HuH-7.5 (cell line): ENCODE data around the gene DTX1.

Source experiments
- DNase-seq: peaks from one replicate; pipeline ENCODE4 v3.0.0; 2011; ENCODE audit warnings: low spot score

DTX1 gene

GRCh38 chr12:113071135-113072112 lies 14.9 kb downstream of the DTX1 start:
- peak; percentile 85 for DNase-seq

- DNase-seq = no peak
Observed at GRCh38 chr12:113072136-113072535, 15.6 kb downstream of the DTX1 start.

- DNase-seq = no peak
Observed at GRCh38 chr12:113073586-113073985, 17.1 kb downstream of the DTX1 start.

GRCh38 chr12:113075137-113075683 lies 18.7 kb downstream of the DTX1 start:
- DNase-seq = no peak

GRCh38 chr12:113077057-113077858 lies 20.7 kb downstream of the DTX1 start:
- no peak for DNase-seq

GRCh38 chr12:113077859-113078255 lies 21.3 kb downstream of the DTX1 start:
- DNase-seq = no peak

GRCh38 chr12:113081873-113082272 lies 25.3 kb downstream of the DTX1 start:
- no peak for DNase-seq

GRCh38 chr12:113082486-113083148 lies 26.1 kb downstream of the DTX1 start:
- DNase-seq = no peak

GRCh38 chr12:113083863-113084435 lies 27.4 kb downstream of the DTX1 start:
- DNase-seq = no peak

GRCh38 chr12:113086249-113087164 lies 30.0 kb downstream of the DTX1 start:
- no peak for DNase-seq

- DNase-seq = no peak
Observed at GRCh38 chr12:113087193-113087592, 30.7 kb downstream of the DTX1 start.

- DNase-seq = no peak
Observed at GRCh38 chr12:113088037-113088436, 31.5 kb downstream of the DTX1 start.

GRCh38 chr12:113088971-113089756 lies 32.6 kb downstream of the DTX1 start:
- DNase-seq = no peak

GRCh38 chr12:113089839-113090238 lies 33.3 kb downstream of the DTX1 start:
- no peak for DNase-seq

- no peak for DNase-seq
Observed at GRCh38 chr12:113090740-113091139, 34.2 kb downstream of the DTX1 start.

GRCh38 chr12:113091506-113091905 lies 35.0 kb downstream of the DTX1 start:
- no peak for DNase-seq

GRCh38 chr12:113092607-113093408 lies 36.3 kb downstream of the DTX1 start:
- DNase-seq = no peak

- DNase-seq = no peak
Observed at GRCh38 chr12:113093409-113094101, 37.0 kb downstream of the DTX1 start.
